OCI-LY7 (cell line): Measurements from ENCODE around the gene ODAM. TPM values are rescaled to one million over a fixed set of nuclear protein-coding genes. Genes with fewer than 3 reads are reported as not detected.

Source experiments
- BruUV-seq: library from RNA; stranded (reverse); fragments of 400-500 nt; replicated peaks from 2 replicates; lab custom pipeline; 2021; lab: Mats Ljungman, UMichigan
- CTCF ChIA-PET: fragments of 300-600 bp; sonication (Branson Sonifier 250); formaldehyde crosslinking; loops from one replicate; lab custom pipeline; 2022; ENCODE audit warnings: antibody characterized with exemption; ENCODE audit not compliant: unreplicated experiment; lab: Charles Lee
- POLR2A ChIA-PET: fragments of 300-600 bp; sonication (Branson Sonifier 250); formaldehyde crosslinking; loops from one replicate; lab custom pipeline; 2022; ENCODE audit warnings: antibody characterized with exemption; lab: Charles Lee
- DNase-seq: peaks from one replicate; pipeline ENCODE4 v3.0.0-alpha.2; 2015; ENCODE audit warnings: low spot score
- H2AFZ ChIP-seq: fragments of 200-600 bp; sonication (generic), shearing (Covaris generic); 2 replicates; pipeline ENCODE4 v1.6.1; 2014; ENCODE audit warnings: mild to moderate bottlenecking, antibody characterized with exemption, low read length, moderate library complexity
- H3K27ac ChIP-seq: fragments of 200-600 bp; sonication (generic); 2 replicates; pipeline ENCODE4 v1.5.1; 2014; ENCODE audit warnings: mixed run types, low read depth, mild to moderate bottlenecking, moderate library complexity, low read length, inconsistent platforms; ENCODE audit not compliant: poor library complexity, severe bottlenecking
- H3K36me3 ChIP-seq: fragments of 200-600 bp; sonication (generic); 2 replicates; pipeline ENCODE4 v1.6.1; 2014; ENCODE audit warnings: mild to moderate bottlenecking, antibody characterized with exemption, low read length, moderate library complexity, mixed read lengths; ENCODE audit not compliant: insufficient read depth
- H3K4me1 ChIP-seq: fragments of 200-600 bp; sonication (generic); 2 replicates; pipeline ENCODE4 v1.5.1; 2014; ENCODE audit warnings: mild to moderate bottlenecking, low read length; ENCODE audit not compliant: insufficient read depth, poor library complexity, severe bottlenecking
- H3K4me2 ChIP-seq: fragments of 200-600 bp; sonication (generic); 2 replicates; pipeline ENCODE4 v1.6.1; 2014; ENCODE audit warnings: mild to moderate bottlenecking, low read length
- H3K4me3 ChIP-seq: fragments of 200-600 bp; sonication (generic); 2 replicates; pipeline ENCODE4 v1.5.1; 2014; ENCODE audit warnings: mild to moderate bottlenecking, low read depth, low read length; ENCODE audit not compliant: poor library complexity, severe bottlenecking
- H3K79me2 ChIP-seq: fragments of 200-600 bp; sonication (generic); 2 replicates; pipeline ENCODE4 v1.6.1; 2016; ENCODE audit warnings: low read depth, mild to moderate bottlenecking, low read length, moderate library complexity, mixed read lengths; ENCODE audit not compliant: insufficient read depth
- H3K9me2 ChIP-seq: fragments of 200-600 bp; sonication (generic); 2 replicates; pipeline ENCODE4 v1.6.1; 2016; ENCODE audit warnings: mild to moderate bottlenecking, low read length, mixed read lengths; ENCODE audit not compliant: insufficient read depth
- H3K9me3 ChIP-seq: fragments of 200-600 bp; sonication (generic); 2 replicates; pipeline ENCODE4 v1.6.1; 2014; ENCODE audit warnings: mild to moderate bottlenecking, mixed run types, low read length, mixed read lengths
- H4K20me1 ChIP-seq: fragments of 200-600 bp; sonication (generic); 2 replicates; pipeline ENCODE4 v1.6.1; 2014; ENCODE audit warnings: mild to moderate bottlenecking, antibody characterized with exemption, low read length, moderate library complexity, mixed read lengths; ENCODE audit not compliant: insufficient read depth
- CTCF ChIP-seq: fragments of 200-600 bp; sonication (generic); conservative IDR thresholded peaks from 2 replicates; pipeline ENCODE4 v1.5.1; 2014; ENCODE audit warnings: mild to moderate bottlenecking, antibody characterized with exemption, low read length, moderate library complexity, mixed read lengths
- EZH2phosphoT487 ChIP-seq: fragments of 200-600 bp; sonication (generic); IDR thresholded peaks from 2 replicates; pipeline ENCODE4 v1.6.1; 2018; ENCODE audit warnings: low read depth, borderline replicate concordance, mild to moderate bottlenecking, mixed run types, antibody characterized with exemption, low read length, moderate library complexity, mixed read lengths
- intact Hi-C: fragments of 100-400 bp; cut with micrococcal nuclease; formaldehyde crosslinking; loops from one replicate; pipeline ENCODE4 v1.10.0; 2022; ENCODE audit not compliant: unreplicated experiment
- total RNA-seq, 2 experiments: library from RNA; depleted of rRNA in 1 of 2; stranded (reverse); fragments of >200 nt in 1 of 2; shearing (Covaris generic) in 1 of 2; gene quantifications; 2 replicates each; pipeline ENCODE4 v1.2.3, GENCODE V29; 2014 to 2022

Gene ODAM
- total RNA-seq, 2 experiments from 2014 or later = not detected

- H3K27ac ChIP-seq = no peak overlapping the region
- ChIA-PET CTCF (no interaction called here), POLR2A (no interaction called here)
- intact Hi-C loops = no loop called here
- H3K9me3 ChIP-seq = no peaks in the 10 kb centered on the region
- H3K4me2 ChIP-seq = no peak overlapping the region
- no peaks in the 10 kb centered on the region for H3K36me3 ChIP-seq
- no peak for DNase-seq
- H3K79me2 ChIP-seq = no peaks in the 10 kb centered on the region
- H3K9me2 ChIP-seq = no peaks in the 10 kb centered on the region
- TF ChIP-seq EZH2phosphoT487 = no peak
- no peak for TF ChIP-seq CTCF
- no TSS peak for BruUV-seq
- H2AFZ ChIP-seq = no peak overlapping the region
- H3K4me1 ChIP-seq = no peaks in the 10 kb centered on the region
- no peak overlapping the region for H3K4me3 ChIP-seq
- no peaks in the 10 kb centered on the region for H4K20me1 ChIP-seq
Observed at GRCh38 chr4:70243091-70243490, 47.6 kb downstream of the ODAM start.

GRCh38 chr4:70251250-70251944, 55.9 kb downstream of the ODAM start:
- Histone ChIP-seq H3K9me2 (no peaks in the 10 kb centered on the region), H3K27ac (no peak overlapping the region), H3K9me3 (no peaks in the 10 kb centered on the region), H3K79me2 (no peaks in the 10 kb centered on the region), H3K4me3 (no peak overlapping the region), H3K4me1 (no peaks in the 10 kb centered on the region), H3K4me2 (no peak overlapping the region), H3K36me3 (no peaks in the 10 kb centered on the region), H2AFZ (no peak overlapping the region), H4K20me1 (no peaks in the 10 kb centered on the region)
- TF ChIP-seq CTCF (no peak), EZH2phosphoT487 (no peak)
- ChIA-PET POLR2A (no interaction called here), CTCF (no interaction called here)
- BruUV-seq = no TSS peak
- intact Hi-C loops = no loop called here
- DNase-seq = no peak

GRCh38 chr4:70251945-70252277, 56.4 kb downstream of the ODAM start:
- Histone ChIP-seq H3K4me3 (no peak overlapping the region), H3K36me3 (no peaks in the 10 kb centered on the region), H3K27ac (no peak overlapping the region), H3K9me2 (no peaks in the 10 kb centered on the region), H3K79me2 (no peaks in the 10 kb centered on the region), H2AFZ (no peak overlapping the region), H3K4me2 (no peak overlapping the region), H4K20me1 (no peaks in the 10 kb centered on the region), H3K4me1 (no peaks in the 10 kb centered on the region), H3K9me3 (no peaks in the 10 kb centered on the region)
- DNase-seq = no peak
- POLR2A ChIA-PET = no interaction called here
- intact Hi-C loops = no loop called here
- CTCF ChIA-PET = no interaction called here
- no TSS peak for BruUV-seq
- no peak for TF ChIP-seq CTCF
- TF ChIP-seq EZH2phosphoT487 = no peak
